GM18499 (cell line): Measurements from ENCODE around the gene FXYD6.

ENCODE experiments used
- ATAC-seq: cut with Tn5 transposase; IDR thresholded peaks from one replicate; pipeline ENCODE4 v1.9.1; 2021; ENCODE audit warnings: moderate number of reproducible peaks; ENCODE audit not compliant: insufficient read depth, unreplicated experiment

FXYD6 gene

DNA sequence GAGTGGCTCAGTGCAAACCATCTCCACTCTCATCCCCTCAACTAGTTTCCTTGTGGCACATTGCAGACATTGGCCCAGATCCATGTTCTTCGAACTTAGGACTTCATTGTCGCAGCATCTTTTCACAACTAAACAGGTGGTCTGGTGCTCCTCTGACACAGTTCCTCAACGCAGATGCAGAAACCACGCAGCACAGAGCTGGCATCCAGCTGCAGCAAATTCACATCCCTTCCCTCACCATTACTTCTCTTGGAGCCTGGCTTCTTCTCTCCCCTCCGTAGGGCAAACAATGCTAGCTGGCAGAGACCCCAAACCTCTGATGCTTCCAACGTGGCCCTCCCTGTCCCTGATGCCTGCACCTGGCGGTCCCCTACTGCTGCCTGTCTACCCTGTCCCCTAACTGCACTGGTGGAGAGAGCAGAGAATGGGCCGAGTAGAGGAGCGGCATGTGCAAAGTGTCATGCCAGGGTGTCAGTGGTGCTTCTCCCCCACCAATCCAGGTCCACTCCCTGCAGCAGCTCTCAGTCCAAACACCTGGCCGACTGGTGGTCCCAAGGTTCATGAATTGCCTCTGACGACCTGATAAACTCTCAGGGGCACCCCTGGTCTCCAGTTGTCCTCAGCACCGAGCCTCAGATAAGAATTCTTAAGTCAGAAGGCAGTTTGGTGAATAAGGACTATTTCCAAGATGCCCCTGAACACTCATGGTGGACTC lies 34.6 kb upstream of the FXYD6 start:
- no peak for ATAC-seq

DNA sequence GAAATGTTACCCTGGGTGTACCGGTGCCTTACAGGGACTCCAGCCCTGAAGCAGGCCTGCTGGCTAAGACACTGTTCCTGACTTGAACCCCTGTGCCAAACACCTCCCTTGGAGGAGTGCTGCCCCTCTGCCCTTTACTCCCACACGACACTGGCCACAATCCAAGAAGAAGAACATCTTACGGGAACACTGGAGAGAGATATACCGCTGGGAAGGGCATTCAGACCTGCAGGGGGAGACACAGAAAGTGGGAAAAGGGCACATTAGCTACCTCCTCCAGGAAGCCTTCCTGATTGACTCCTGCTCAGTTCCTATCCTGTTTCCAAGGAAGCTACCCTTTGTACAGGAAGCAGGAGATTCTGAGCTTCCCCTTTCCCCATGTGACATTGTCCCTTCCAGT lies 34.1 kb upstream of the FXYD6 start:
- no peak for ATAC-seq

DNA sequence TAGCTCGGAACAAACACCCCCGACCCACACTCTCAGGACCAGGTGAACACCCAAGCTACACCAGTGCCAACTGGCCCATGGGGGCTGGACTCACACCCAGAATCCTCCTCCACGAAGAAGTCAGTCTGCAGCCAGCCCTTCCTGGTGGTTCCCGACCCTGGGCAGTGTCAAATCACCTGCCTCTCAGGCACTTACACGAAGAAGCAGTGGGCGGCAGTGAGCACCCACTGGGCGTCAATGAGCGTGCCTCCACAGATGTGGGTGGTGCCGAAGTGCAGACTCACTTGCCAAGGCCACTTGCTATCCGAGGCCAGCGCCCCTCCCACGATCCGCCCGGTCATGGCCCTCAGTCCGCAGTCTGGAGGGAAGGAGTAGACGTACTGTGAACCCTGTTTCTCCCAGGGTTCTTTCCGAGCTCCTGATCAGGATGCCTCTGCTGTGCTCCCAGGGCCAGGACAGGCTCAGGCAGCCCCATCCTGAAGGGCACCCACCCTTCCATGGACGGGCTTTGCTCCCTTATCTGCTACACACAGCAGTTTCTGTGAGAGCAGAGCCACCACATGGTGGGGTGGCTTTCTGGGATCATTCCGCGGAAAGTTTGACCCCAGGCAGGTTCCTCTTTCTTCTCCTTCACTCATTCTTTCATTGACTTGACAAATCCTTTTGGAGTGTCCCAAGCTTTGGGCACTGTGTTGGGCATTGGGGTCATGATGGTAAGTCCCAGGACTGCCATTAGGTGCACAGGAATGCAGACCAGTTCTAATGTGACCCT lies 33.3 kb upstream of the FXYD6 start:
- no peak for ATAC-seq

DNA sequence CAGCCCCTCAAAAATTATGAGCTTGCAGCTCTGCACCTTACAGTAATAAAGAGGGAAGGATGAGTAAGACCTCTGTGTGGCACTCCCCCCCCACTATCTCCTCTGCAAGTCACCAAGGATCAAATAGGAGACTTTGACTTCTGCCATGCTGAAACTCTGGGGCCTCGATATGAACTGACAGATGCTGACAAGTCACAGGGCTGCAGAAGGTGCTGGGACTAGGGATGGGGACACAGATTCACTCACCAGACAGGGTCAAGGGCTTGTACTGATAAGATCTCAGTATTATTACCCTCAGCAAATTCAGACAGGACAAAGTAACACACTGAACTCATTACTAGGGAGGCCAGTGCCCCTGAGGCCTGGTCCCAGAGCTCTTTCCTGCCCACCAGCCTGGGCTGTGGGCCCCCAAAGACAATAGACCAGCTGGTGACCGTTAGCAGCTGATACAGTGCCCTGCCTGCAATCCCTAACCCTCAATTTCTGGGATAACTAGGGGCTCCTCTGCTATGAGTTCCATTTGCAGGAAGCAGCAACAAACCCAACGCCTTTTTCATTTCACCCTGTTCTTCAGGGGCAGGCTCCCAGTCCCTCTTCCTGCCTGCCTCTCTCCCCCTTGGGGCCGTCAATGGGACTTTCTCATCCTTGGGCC lies 32.6 kb upstream of the FXYD6 start:
- ATAC-seq, result no peak

DNA sequence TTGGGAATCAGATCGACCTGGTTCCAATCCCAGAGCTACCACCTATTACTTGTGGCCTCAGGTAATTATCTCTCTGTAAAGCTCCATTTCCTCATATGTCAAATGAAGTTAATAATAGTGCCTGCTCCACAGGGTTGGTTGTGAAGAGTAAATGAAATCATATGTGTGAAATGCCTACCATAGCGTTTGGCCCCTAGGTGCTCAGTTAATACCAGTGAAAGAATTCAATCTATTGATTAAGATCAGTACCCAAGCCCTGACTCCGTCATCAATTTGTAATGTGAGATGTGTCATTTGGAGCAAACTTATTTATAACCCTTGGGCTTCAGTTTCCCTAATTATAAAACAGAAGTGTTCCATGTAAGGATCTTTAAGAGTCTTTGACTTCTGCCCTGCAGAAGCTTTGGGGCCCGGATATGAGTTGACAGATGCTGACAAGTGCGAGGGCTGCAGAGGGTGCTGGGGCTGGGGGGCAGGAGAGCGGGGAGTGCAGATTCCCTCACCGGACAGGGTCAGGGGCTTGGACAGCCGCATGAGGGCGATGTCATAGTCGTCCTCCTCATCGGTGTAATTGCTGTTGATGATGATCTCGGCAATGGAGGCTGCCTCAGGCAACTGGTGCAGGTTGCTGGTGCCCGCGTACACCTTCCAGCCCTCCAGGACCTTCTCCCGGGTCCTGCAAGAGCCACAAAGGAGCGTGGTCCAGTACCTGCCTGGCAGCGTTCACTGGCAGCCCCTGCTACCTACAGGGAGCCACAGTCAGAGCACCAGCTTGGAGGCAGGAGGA lies 31.8 kb upstream of the FXYD6 start:
- ATAC-seq, result no peak

DNA sequence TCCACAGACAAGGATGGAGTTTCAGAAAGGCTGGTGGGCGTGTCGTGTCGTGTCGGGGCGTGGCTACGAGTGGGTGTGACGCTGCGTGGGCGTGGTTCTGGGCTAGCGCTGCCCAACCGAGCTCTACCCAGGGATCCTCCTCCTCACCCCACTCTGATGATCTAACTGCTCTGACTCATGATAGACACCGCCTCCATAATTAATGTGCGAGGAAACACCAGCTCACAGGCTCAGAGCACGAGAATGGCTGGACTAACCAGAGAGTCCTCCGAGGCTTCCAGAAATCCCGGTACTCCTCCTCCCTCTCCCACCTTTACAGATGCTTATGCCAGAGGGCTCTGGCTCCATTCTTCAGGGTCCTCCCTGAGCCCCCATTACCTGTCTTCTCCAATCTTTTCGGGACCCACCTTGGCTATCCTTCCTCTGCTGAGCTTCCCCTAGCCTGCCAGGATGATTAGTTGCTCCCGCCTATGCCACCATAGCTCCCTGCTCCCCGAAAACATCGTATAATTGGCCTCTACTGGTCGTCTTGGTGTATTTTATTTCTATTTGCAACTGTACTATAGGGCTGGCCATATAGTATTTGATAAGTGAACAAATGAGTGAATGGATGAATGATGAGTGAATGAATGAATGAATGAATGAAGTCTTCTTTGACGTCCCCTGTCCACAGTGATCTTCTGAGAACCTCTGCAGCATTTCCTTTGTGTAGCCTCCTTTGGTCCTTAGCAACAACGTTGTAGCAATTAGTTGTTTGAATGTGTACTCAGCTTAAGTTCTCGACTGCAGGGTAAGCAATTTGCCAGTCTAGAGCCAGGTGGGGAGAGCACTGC lies 31.0 kb upstream of the FXYD6 start:
- ATAC-seq, result no peak

DNA sequence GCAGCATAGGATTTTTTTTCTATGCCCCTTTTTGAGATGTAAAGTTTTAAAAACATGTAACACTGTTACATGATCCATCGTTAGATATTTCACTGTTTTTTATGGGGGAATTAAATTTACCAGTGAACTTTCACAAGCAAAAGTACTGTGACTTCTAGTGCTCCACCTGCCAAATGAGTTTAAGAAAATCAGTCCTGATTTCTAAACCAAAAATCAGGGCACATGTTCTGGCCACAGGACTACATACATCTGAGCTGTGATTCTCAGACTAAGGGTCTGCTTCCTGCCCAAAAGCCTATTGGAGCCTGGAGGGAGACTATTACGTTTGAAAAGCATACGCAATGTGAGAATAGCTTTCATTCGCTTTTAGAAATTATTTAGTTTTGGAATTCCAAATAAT lies 30.3 kb upstream of the FXYD6 start:
- no peak for ATAC-seq

DNA sequence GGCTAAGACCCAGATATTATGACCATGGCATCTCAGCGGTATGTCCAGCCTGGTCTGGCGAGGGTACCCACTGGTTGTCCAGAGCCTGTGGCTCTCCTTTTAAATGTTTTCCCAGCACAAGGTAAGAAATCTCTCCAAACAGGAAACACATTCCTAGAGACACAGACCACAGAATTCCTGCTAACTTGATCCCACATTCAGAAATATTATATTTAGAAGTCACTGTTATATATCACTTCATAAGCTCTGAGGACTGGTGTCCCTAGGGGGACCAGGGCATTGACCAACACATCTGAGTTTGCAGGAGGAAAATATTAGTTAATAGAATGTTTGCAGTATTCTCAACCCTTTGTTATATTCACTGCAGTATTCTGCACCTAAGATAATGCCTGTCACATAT lies 29.7 kb upstream of the FXYD6 start:
- no peak for ATAC-seq

DNA sequence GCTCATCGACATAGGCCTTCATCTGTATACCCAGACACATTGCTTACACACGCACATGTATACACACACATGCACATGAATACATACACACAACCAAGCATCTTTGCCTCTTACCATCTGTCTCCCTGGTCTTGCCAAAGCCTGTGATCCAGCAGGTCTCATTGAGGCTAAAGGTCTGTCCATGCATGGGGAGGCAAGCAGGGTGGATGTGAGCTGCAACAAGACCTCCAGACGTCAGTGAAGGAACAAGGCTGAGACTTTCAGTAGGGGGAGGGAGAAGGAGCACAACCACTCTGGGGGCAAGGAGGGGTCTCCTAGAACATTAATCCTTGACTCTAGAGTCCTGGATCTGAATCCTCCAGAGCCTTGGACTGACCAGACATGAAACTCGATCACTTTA lies 29.1 kb upstream of the FXYD6 start:
- no peak for ATAC-seq

DNA sequence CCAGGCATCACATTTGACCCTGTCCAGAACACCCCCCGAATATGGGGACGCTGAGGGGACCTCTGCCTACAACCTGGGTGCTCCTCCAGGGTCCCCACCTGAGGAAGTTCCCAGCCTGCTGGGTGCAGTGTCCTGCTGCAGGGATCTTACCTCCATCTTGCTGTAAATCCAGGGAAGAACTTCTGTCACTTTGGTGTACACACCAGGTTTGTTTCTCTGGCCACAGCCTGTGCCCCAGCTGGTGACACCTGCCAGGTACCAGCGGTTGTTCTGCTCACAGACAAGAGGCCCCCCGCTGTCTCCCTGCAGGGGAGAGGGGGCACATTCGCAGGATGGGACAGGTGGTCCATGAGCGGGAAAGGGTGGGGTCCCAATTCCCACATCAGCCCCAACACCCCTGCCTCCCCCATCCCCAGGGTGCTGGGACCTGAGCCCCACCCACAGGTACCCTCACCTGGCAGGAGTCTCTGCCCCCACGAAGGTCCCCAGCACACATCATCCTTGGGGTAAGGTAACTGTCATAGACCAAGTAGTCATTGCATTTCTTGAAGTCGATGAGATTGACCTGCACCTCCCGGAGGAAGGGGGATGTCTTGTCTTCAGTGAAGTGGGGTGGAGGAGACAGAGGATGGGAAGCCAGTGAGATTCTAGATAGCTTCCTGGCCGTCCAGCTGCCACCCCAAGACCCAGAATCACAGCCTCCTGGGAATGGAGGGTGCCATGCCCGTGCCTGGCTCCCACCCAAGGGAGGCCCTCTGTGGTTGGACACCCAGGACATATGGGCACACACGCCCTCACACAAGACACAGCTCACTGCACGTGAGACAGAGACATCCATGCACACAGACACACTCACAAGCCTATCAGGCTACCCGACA lies 27.3 kb upstream of the FXYD6 start:
- no peak for ATAC-seq

DNA sequence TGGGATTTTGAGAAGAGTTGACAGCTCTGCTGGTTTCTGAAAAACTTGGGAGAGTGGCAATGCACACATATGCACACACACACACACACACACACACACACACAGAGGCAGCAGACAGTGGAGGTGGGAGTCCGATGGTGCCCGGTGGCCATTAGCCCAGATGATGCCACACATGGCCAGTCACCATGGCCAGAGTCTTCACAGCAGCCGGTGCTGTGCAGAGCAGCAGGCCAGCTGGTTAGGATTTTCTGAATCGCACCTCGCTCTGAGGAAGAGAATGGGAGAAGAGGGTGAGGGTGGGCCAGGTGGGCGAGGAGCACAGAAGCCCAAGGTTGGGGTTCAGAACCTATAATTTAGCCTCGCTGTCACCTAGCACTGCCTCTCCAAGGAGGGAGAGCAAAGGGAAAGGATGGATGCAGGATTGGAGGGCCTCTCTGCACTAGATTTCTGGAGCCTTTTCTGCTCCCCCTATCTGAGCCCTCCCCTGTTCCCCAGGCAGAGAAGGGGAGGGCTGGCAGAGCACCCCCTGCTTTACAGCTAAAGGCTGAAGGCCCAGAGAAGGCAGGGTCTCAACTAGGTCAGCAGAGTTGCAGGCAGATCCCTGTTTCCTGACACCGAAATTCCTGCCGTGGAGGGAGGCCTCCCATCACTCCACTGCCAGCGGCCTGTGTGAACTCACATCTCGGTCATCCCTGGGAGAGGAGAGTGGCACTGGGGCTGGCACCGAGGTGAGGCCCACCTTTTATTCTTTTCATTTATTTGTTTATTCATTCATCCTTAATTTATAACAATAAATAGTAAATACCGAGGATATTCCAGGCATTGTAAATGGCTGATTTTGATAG lies 25.8 kb upstream of the FXYD6 start:
- ATAC-seq, result no peak

DNA sequence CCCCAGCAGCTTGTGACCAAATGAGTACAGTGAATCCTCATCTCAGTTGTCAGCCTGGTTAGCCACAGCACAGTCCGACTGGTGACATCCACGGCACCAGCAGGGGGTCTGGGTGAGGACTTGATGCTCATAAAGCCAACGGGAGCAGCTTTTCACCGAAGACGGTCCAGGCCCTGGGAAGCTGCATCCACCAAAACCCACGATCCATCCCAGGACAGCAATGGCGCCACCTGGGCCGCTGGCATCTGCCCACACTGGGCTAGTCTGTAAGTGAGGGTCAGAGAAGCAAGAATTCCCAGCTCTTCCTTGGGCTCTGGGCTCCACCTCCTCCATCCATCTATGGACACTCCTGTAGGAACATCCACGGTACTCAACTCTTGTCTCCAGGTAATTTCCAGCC lies 25.1 kb upstream of the FXYD6 start:
- ATAC-seq, result no peak

DNA sequence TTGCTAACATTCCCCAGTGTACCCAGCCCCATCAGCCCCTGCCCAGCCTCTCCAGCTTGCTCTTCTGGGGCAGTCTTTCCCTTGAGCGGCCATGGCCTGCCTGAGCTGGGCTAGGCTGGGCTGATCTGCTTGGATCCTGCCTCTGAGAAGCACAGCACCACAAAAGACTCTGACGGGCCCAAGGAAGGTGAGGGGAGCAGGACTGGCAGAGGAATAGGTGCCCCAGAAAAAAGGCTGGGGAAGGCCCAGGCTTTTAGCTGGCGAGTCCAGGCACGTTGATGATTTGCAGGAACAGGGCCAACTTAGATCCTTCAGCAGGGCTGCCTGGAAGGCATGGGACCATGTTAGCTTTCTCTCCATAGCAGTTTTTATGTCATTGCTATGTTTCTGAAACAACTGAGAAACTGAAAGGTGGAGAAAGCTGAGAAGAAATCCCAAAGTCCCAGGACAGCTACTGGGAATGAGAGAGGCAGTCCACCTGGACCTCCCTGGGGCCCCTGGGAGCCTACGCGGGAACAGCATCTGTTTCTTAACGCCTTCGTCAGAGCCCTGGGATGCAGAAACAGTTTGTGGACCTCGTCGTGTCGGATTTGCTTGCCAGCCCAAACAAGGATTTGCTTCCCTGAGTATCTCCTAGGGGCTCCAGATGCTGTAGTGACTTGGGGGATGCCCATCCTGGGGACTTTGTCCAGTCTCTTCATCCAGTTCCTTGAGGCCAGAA lies 24.4 kb upstream of the FXYD6 start:
- ATAC-seq, result no peak

DNA sequence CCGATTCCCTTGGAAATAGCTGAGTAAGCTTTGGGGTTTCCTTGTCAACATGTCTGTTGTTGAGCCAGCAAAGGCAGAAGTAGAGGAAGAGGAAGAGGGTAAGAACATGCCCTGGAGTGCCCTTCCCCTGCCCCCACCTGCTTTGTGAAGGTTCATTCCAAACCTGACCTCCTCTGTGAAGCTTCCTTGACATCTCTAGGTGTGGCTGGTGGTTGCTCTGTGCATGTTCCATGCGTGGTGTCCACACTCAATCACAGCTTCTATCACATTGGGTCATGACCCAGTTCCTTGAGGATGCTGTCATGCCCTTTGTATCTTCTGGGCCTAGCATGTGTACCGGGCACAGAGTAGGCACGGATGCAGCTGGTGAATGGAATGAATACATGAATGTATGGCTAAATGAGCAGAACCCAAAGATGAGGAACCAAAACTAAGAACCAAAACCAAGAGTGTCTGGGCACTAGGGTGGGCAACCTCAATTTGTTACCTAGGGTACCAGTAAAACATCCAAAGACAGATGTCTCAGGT lies 23.7 kb upstream of the FXYD6 start:
- no peak for ATAC-seq

DNA sequence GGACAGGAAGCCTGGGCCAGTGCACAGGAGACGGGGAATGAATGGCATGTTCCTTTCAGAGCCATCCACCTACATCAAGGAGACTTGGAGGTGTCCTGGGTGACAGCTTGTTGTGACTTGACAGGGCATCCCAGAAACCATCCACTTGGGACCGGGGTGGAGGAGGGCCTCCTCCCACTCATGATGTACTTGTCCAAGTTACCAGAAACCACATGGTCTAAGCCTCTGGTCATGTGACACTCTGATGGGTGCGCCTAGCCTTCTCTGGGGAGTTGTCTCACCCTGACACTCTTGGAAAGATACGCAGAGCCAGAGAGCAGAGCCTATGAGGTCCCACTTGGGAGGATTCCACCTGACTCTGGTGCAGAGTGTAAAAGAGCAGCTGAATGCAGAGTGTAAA lies 21.6 kb upstream of the FXYD6 start:
- no peak for ATAC-seq

DNA sequence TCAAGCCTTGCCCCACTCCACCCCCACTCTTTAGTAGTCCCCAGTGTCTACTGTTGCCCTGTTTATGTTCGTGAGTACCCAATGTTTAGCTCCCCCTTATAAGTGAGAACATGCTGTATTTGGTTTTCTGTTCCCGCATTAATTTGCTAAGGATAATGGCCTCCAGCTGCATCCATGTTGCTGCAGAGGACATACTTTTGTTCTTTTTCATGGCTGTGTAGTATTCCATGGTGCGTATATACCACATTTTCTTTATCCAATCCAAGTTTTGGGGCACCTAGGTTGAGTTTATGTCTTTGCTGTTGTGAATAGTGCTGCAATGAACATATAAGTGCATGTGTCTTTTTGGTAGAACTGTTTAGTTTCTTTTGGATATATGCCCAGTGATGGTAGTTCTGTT lies 16.2 kb upstream of the FXYD6 start:
- no peak for ATAC-seq

DNA sequence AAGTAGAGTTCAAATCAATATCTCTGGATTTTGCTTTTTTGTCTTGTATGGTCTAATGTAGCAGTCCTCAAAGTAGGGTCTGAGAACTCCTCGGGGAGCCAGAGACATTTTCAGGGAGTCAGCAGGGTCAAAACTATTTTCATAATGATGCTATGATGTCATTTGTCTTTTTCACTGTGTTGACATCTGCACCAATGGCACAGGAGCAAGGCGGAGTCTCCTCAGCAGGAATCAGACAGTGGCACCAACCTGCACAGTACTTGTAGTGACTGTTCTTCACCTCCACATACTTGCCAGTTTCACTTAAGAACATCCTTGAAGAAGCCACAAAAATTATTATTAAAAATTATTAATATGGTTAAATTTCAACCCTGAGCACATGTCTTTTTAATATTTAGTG lies 14.9 kb upstream of the FXYD6 start:
- no peak for ATAC-seq
